ENCODE data around the gene CYP24A1. TPM values are rescaled to one million over a fixed set of nuclear protein-coding genes. Genes with fewer than 3 reads are reported as not detected.

The CYP24A1 gene
- total RNA-seq, 1 donor from 2014 or later, result 8.7 TPM

DNA sequence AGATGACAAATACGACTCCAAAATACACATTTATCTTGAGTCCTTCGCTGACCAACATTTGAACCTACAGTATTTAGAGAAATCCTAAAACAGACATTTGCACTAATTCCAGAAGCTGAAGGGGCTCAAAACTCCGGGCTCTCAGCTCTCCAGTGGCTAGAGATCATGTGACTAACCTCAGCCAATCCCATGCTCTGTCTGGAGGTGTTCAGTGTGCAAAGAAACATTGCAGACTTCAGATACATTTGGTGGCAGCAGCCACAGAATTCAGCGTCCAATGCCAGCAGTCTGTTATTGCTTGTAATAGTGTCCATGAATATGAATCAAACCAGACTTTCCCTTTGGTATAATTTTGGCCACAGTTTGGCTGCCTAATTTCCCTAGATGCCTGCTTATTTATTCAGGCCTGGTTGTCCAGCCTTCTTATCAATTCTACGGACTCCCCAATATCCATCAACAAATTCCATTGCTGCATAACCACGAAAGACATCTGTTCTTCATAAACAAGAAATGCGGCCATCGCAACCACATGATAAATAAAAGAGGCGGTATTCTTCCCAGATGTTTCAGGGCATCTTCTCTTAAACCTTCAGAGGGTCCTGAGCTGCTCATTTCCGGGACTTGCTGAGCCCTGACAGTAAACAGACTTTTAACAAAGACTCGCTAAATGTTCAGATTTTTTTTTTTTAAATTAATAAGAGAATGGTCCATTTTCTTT is 14.5 kb upstream of the CYP24A1 start:
- Histone ChIP-seq H3K27me3 (ENCODE audit: control insufficient read depth, insufficient read depth, low read length) (no peaks in the 10 kb centered on the region), H3K4me3 (ENCODE audit: low read depth, low read length) (no peak overlapping the region), H3K36me3 (ENCODE audit: control insufficient read depth, insufficient read depth, low read length) (no peaks in the 10 kb centered on the region)
- TF ChIP-seq, protein P1, sequence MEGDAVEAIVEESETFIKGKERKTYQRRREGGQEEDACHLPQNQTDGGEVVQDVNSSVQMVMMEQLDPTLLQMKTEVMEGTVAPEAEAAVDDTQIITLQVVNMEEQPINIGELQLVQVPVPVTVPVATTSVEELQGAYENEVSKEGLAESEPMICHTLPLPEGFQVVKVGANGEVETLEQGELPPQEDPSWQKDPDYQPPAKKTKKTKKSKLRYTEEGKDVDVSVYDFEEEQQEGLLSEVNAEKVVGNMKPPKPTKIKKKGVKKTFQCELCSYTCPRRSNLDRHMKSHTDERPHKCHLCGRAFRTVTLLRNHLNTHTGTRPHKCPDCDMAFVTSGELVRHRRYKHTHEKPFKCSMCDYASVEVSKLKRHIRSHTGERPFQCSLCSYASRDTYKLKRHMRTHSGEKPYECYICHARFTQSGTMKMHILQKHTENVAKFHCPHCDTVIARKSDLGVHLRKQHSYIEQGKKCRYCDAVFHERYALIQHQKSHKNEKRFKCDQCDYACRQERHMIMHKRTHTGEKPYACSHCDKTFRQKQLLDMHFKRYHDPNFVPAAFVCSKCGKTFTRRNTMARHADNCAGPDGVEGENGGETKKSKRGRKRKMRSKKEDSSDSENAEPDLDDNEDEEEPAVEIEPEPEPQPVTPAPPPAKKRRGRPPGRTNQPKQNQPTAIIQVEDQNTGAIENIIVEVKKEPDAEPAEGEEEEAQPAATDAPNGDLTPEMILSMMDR (IDR thresholded peaks at IDR 0.05; ENCODE audit: insufficient read depth, low read length, severe bottlenecking), result no peak
- DNase-seq (ENCODE audit: low read depth) (no peak), FAIRE-seq (no peak)

- no peaks in the 10 kb centered on the region for H3K36me3 ChIP-seq (ENCODE audit: control insufficient read depth, insufficient read depth, low read length)
- TF ChIP-seq, protein P1 (IDR thresholded peaks at IDR 0.05; ENCODE audit: insufficient read depth, low read length, severe bottlenecking), result no peak
- peaks cover 3% of the 10 kb centered on the region for H3K27me3 ChIP-seq (ENCODE audit: control insufficient read depth, insufficient read depth, low read length)
- DNase-seq (ENCODE audit: low read depth) (peak; percentile 68), FAIRE-seq (peak; percentile 94)
- no peak overlapping the region for H3K4me3 ChIP-seq (ENCODE audit: low read depth, low read length)
Observed at GRCh38 chr20:54184904-54185626, 11.3 kb upstream of the CYP24A1 start.

DNA sequence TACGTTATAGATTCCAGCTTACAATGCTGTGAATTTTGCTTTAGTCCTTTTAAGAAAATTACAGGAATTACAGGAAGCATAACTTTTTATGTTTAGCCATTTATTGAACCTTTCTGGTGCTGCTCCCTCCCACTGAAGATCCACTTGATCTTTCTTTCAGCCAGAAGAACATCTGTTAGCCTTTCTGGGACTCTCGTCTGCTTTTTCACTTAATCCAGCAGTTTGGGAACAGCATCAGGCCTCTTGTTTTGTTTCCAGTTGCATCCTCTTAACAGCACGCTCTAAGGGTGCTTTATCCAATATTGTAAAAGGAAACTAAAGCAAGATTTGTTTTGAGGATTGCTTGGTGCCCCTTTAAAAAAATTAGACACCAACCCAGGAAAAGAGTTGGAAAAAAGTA is 10.3 kb upstream of the CYP24A1 start:
- TF ChIP-seq, protein P1 (IDR thresholded peaks at IDR 0.05; ENCODE audit: insufficient read depth, low read length, severe bottlenecking), result no peak
- no peak for FAIRE-seq

GRCh38 chr20:54180931-54181330 is 7.1 kb upstream of the CYP24A1 start:
- DNase-seq (ENCODE audit: low read depth) (no peak), FAIRE-seq (no peak)
- TF ChIP-seq, protein P1 (IDR thresholded peaks at IDR 0.05; ENCODE audit: insufficient read depth, low read length, severe bottlenecking), result no peak
- H3K27me3 ChIP-seq (ENCODE audit: control insufficient read depth, insufficient read depth, low read length), result peaks cover 3% of the 10 kb centered on the region
- no peaks in the 10 kb centered on the region for H3K36me3 ChIP-seq (ENCODE audit: control insufficient read depth, insufficient read depth, low read length)
- no peak overlapping the region for H3K4me3 ChIP-seq (ENCODE audit: low read depth, low read length)

More for the DNA sequence above, 10.3 kb upstream of the CYP24A1 start:
- DNase-seq (ENCODE audit: low read depth), result no peak
- peaks cover 3% of the 10 kb centered on the region for H3K27me3 ChIP-seq (ENCODE audit: control insufficient read depth, insufficient read depth, low read length)
- H3K36me3 ChIP-seq (ENCODE audit: control insufficient read depth, insufficient read depth, low read length), result no peaks in the 10 kb centered on the region
- H3K4me3 ChIP-seq (ENCODE audit: low read depth, low read length), result no peak overlapping the region

- TF ChIP-seq, protein P1 (IDR thresholded peaks at IDR 0.05; ENCODE audit: insufficient read depth, low read length, severe bottlenecking), result no peak
- DNase-seq (ENCODE audit: low read depth), result peak; percentile 96
- H3K4me3 ChIP-seq (ENCODE audit: low read depth, low read length), result no peak overlapping the region
- H3K36me3 ChIP-seq (ENCODE audit: control insufficient read depth, insufficient read depth, low read length), result no peaks in the 10 kb centered on the region
- FAIRE-seq, result no peak
- H3K27me3 ChIP-seq (ENCODE audit: control insufficient read depth, insufficient read depth, low read length), result peaks cover 3% of the 10 kb centered on the region
Observed at GRCh38 chr20:54179946-54180345, 6.2 kb upstream of the CYP24A1 start.
